ENCODE data around the gene EID2B. TPM values are rescaled to one million over a fixed set of nuclear protein-coding genes. Genes with fewer than 3 reads are reported as not detected.

Gene EID2B
- total and polyA plus RNA-seq, 4 donors = 2.1 to 5.2 (median 2.9) TPM

DNA sequence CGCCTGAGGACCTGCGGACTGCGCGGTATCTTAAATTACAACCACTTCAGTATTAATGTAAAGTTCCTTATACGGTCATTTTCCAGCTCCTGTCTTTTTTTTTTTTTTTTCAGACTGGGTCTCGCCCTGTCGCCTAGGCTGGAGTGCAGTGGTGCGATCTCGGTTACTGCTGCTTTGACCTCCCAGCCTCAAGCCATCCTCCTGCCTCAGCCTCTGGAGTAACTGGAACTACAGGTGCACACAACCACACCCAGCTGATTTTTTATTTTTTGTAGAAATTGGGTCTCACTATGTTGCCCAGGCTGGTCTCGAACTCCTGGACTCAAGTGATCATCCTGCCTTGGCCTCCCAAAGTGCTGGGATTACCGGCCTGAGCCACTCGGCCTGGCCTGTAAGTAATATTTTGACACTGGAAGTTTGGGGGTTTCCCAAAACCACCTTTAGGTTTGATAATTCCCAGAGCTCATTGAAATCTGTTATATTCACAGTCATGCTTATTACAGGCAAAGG is 406 bp upstream of the EID2B start:
- DNase-seq (no peak), ATAC-seq (ENCODE audit: insufficient read depth, low FRiP score) (no peak)
- no peaks in the 10 kb centered on the region for H3K27me3 ChIP-seq (ENCODE audit: control insufficient read depth in 3 of 3, insufficient read depth in 3 of 3, low read length in 2 of 3)
- no peak overlapping the region for H3K27ac ChIP-seq (ENCODE audit: low read depth in 1 of 2, low read length in 1 of 2)
- H3K4me3 ChIP-seq = no peak overlapping the region
- TF ChIP-seq, protein P1, sequence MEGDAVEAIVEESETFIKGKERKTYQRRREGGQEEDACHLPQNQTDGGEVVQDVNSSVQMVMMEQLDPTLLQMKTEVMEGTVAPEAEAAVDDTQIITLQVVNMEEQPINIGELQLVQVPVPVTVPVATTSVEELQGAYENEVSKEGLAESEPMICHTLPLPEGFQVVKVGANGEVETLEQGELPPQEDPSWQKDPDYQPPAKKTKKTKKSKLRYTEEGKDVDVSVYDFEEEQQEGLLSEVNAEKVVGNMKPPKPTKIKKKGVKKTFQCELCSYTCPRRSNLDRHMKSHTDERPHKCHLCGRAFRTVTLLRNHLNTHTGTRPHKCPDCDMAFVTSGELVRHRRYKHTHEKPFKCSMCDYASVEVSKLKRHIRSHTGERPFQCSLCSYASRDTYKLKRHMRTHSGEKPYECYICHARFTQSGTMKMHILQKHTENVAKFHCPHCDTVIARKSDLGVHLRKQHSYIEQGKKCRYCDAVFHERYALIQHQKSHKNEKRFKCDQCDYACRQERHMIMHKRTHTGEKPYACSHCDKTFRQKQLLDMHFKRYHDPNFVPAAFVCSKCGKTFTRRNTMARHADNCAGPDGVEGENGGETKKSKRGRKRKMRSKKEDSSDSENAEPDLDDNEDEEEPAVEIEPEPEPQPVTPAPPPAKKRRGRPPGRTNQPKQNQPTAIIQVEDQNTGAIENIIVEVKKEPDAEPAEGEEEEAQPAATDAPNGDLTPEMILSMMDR (IDR thresholded peaks at IDR 0.05; ENCODE audit: control extremely low read depth, extremely low read depth) = no peak
- H3K9ac ChIP-seq (ENCODE audit: insufficient read depth in 1 of 2, low read length in 2 of 2) = no peak overlapping the region
- H3K4me1 ChIP-seq (ENCODE audit: control insufficient read depth in 5 of 5, insufficient read depth in 5 of 5, low read length in 5 of 5) = peaks cover 0 to 9% (median 0%) of the 10 kb centered on the region in 5 donors
- no peaks in the 10 kb centered on the region for H3K9me3 ChIP-seq (ENCODE audit: control insufficient read depth in 4 of 4, insufficient read depth in 3 of 4, low read length in 3 of 4)
- 19 to 27% methylated on average over 12 of the region's 12 CpGs for WGBS, 2 donors
- H3K36me3 ChIP-seq (ENCODE audit: control insufficient read depth in 4 of 4, insufficient read depth in 4 of 4, low read length in 4 of 4) = no peaks in the 10 kb centered on the region

DNA sequence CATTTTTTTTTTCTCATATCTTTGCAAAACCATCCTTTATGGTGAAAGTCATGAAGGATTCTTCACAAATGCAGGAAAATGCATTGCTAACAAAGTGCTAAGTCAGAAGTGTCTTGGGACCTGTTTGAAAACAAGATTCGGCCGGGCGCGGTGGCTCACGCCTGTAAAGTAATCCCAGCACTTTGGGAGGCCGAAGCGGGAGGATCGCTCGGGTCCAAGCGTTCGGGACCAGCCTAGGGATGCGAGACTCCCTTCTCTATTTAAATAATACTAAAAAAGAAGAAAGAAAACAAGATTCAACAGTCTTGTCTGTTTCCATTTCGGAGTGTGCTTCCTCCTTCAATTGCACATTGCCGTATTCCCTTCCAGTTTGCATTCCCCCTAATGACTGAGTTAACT is 819 bp downstream of the EID2B start:
- TF ChIP-seq, protein P1 (IDR thresholded peaks at IDR 0.05; ENCODE audit: control extremely low read depth, extremely low read depth) = no peak
- no peak for DNase-seq
- no peaks in the 10 kb centered on the region for H3K9me3 ChIP-seq (ENCODE audit: control insufficient read depth in 4 of 4, insufficient read depth in 3 of 4, low read length in 3 of 4)
- peak overlapping the region; percentile 79 to 85 for H3K27ac ChIP-seq (ENCODE audit: low read depth in 1 of 2, low read length in 1 of 2)
- H3K36me3 ChIP-seq (ENCODE audit: control insufficient read depth in 4 of 4, insufficient read depth in 4 of 4, low read length in 4 of 4) = no peaks in the 10 kb centered on the region
- H3K4me3 ChIP-seq = peak overlapping the region; percentile 76
- peak overlapping the region; percentile 93 to 95 for H3K9ac ChIP-seq (ENCODE audit: insufficient read depth in 1 of 2, low read length in 2 of 2)
- WGBS, 2 donors = 37 to 54% methylated on average over 14 of the region's 14 CpGs
- no peaks in the 10 kb centered on the region for H3K27me3 ChIP-seq (ENCODE audit: control insufficient read depth in 3 of 3, insufficient read depth in 3 of 3, low read length in 2 of 3)
- H3K4me1 ChIP-seq (ENCODE audit: control insufficient read depth in 5 of 5, insufficient read depth in 5 of 5, low read length in 5 of 5) = peaks cover 0 to 7% (median 0%) of the 10 kb centered on the region in 5 donors
- ATAC-seq (ENCODE audit: insufficient read depth, low FRiP score) = no peak

DNA sequence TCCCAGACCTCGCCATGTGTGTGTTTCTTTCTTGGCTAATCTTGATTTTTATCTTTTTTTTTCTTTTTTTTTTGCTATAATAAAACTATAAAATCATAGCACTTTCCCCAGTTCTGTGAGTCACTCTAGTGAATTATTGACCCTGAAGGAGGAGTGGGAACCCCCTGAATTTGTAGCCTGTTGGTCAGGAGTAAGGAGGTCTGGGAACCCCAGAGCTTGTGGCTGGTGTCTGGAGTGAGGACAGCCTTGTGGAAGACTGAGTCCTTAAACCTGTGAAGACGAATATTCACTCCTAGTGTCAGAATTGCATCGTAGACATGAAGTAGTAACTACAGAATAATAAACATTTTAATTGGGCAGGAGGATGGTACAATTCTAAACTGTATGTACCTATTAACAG is 7.4 kb downstream of the EID2B start:
- TF ChIP-seq, protein P1 (IDR thresholded peaks at IDR 0.05; ENCODE audit: control extremely low read depth, extremely low read depth) = no peak
- Histone ChIP-seq H3K4me3 (no peak overlapping the region), H3K27ac (ENCODE audit: low read depth in 1 of 2, low read length in 1 of 2) (no peak overlapping the region), H3K9me3 (ENCODE audit: control insufficient read depth in 4 of 4, insufficient read depth in 3 of 4, low read length in 3 of 4) (no peaks in the 10 kb centered on the region), H3K9ac (ENCODE audit: insufficient read depth in 1 of 2, low read length in 2 of 2) (no peak overlapping the region), H3K36me3 (ENCODE audit: control insufficient read depth in 4 of 4, insufficient read depth in 4 of 4, low read length in 4 of 4) (no peaks in the 10 kb centered on the region), H3K27me3 (ENCODE audit: control insufficient read depth in 3 of 3, insufficient read depth in 3 of 3, low read length in 2 of 3) (no peaks in the 10 kb centered on the region), H3K4me1 (ENCODE audit: control insufficient read depth in 5 of 5, insufficient read depth in 5 of 5, low read length in 5 of 5) (no peaks in the 10 kb centered on the region)
- no peak for DNase-seq
- no peak for ATAC-seq (ENCODE audit: insufficient read depth, low FRiP score)
- WGBS, 2 donors = 96 to 97% methylated on average over 3 of the region's 3 CpGs

DNA sequence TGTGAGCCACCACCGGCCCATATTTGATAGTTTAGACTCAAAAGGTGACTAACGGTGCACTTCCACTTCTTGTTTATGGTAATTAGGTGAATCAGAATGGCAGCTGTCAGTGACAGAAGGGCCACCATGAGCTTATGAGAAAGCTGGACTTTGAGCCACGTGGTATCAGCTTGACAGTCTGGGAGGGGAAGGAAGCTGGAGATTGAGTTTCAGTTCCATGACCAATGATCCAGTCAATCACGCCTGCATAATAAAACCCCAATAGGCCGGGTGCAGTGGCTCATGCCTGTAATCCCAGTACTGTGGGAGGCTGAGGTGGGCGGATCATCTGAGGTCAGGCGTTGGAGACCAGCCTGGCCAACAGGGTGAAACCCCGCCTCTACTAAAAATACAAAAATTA is 8.2 kb downstream of the EID2B start:
- ATAC-seq (ENCODE audit: insufficient read depth, low FRiP score) = no peak

More for the DNA sequence above, 8.2 kb downstream of the EID2B start:
- no peaks in the 10 kb centered on the region for H3K36me3 ChIP-seq (ENCODE audit: control insufficient read depth in 4 of 4, insufficient read depth in 4 of 4, low read length in 4 of 4)
- H3K27ac ChIP-seq (ENCODE audit: low read depth in 1 of 2, low read length in 1 of 2) = no peak overlapping the region
- no peaks in the 10 kb centered on the region for H3K4me1 ChIP-seq (ENCODE audit: control insufficient read depth in 5 of 5, insufficient read depth in 5 of 5, low read length in 5 of 5)
- H3K9ac ChIP-seq (ENCODE audit: insufficient read depth in 1 of 2, low read length in 2 of 2) = no peak overlapping the region
- WGBS, 2 donors = 82 to 86% methylated on average over 8 of the region's 8 CpGs
- no peak overlapping the region for H3K4me3 ChIP-seq
- no peaks in the 10 kb centered on the region for H3K9me3 ChIP-seq (ENCODE audit: control insufficient read depth in 4 of 4, insufficient read depth in 3 of 4, low read length in 3 of 4)
- TF ChIP-seq, protein P1 (IDR thresholded peaks at IDR 0.05; ENCODE audit: control extremely low read depth, extremely low read depth) = no peak
- H3K27me3 ChIP-seq (ENCODE audit: control insufficient read depth in 3 of 3, insufficient read depth in 3 of 3, low read length in 2 of 3) = no peaks in the 10 kb centered on the region
- no peak for DNase-seq

Measured in lung (tissue), 12 donors.